ENCODE data around the gene CBL.

DNA sequence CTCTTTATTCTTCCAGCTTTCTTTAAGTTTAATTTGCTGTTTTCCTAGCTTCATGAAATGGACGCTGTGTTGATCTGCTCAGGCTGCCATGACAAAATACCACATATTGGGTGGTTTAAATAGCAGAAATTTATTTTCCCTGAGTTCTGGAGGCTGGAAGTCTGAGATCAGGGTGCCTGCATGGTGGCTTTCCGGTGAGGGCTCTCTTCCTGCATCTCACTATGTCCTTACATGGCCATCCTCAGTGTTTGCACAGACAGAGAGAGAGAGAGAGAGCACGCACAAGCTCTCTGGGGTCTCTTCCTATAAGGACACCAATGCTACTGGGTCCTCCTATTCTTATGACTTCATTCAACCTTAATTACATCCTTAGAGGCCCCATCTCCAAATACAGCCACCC is 82.1 kb downstream of the CBL start:
- TF ChIP-seq CHD2 (IDR thresholded peaks at IDR 0.05; ENCODE audit: low read length, partially characterized antibody) (no peak), POLR2A (IDR thresholded peaks at IDR 0.05; ENCODE audit: low read length) (no peak), KDM1A (IDR thresholded peaks at IDR 0.05; ENCODE audit: low read depth) (no peak), SMC3 (IDR thresholded peaks at IDR 0.05) (no peak), NPAS2 (CRISPR knock-in tag; IDR thresholded peaks at IDR 0.05; ENCODE audit: borderline replicate concordance) (no peak), EP300 (IDR thresholded peaks at IDR 0.05) (no peak), CEBPB (IDR thresholded peaks at IDR 0.05) (no peak), GATA3 (IDR thresholded peaks at IDR 0.05; ENCODE audit: borderline replicate concordance) (no peak), RAD21 (conservative IDR thresholded peaks at IDR 0.05 in 1 of 2, IDR thresholded peaks at IDR 0.05 in 1 of 2) (no peak), RCOR1 (IDR thresholded peaks at IDR 0.05; ENCODE audit: low read depth, low read length) (no peak)
- TF ChIP-seq, protein P1, sequence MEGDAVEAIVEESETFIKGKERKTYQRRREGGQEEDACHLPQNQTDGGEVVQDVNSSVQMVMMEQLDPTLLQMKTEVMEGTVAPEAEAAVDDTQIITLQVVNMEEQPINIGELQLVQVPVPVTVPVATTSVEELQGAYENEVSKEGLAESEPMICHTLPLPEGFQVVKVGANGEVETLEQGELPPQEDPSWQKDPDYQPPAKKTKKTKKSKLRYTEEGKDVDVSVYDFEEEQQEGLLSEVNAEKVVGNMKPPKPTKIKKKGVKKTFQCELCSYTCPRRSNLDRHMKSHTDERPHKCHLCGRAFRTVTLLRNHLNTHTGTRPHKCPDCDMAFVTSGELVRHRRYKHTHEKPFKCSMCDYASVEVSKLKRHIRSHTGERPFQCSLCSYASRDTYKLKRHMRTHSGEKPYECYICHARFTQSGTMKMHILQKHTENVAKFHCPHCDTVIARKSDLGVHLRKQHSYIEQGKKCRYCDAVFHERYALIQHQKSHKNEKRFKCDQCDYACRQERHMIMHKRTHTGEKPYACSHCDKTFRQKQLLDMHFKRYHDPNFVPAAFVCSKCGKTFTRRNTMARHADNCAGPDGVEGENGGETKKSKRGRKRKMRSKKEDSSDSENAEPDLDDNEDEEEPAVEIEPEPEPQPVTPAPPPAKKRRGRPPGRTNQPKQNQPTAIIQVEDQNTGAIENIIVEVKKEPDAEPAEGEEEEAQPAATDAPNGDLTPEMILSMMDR (IDR thresholded peaks at IDR 0.05) = no peak
- TF ChIP-seq, protein P2, sequence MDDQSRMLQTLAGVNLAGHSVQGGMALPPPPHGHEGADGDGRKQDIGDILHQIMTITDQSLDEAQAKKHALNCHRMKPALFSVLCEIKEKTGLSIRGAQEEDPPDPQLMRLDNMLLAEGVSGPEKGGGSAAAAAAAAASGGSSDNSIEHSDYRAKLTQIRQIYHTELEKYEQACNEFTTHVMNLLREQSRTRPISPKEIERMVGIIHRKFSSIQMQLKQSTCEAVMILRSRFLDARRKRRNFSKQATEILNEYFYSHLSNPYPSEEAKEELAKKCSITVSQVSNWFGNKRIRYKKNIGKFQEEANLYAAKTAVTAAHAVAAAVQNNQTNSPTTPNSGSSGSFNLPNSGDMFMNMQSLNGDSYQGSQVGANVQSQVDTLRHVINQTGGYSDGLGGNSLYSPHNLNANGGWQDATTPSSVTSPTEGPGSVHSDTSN (IDR thresholded peaks at IDR 0.05) = no peak
- TF ChIP-seq, protein P3, sequence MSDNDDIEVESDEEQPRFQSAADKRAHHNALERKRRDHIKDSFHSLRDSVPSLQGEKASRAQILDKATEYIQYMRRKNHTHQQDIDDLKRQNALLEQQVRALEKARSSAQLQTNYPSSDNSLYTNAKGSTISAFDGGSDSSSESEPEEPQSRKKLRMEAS (IDR thresholded peaks at IDR 0.05) = no peak
- TF ChIP-seq, protein P4, sequence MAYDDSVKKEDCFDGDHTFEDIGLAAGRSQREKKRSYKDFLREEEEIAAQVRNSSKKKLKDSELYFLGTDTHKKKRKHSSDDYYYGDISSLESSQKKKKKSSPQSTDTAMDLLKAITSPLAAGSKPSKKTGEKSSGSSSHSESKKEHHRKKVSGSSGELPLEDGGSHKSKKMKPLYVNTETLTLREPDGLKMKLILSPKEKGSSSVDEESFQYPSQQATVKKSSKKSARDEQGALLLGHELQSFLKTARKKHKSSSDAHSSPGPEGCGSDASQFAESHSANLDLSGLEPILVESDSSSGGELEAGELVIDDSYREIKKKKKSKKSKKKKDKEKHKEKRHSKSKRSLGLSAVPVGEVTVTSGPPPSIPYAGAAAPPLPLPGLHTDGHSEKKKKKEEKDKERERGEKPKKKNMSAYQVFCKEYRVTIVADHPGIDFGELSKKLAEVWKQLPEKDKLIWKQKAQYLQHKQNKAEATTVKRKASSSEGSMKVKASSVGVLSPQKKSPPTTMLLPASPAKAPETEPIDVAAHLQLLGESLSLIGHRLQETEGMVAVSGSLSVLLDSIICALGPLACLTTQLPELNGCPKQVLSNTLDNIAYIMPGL (CRISPR knock-in tag; IDR thresholded peaks at IDR 0.05; ENCODE audit: borderline replicate concordance) = no peak

Measured in A549 (cell line).